Activated naive CD8-positive, alpha-beta T cell (primary cell): Measurements from ENCODE around the gene HS1BP3.

ENCODE experiments used
- H3K27ac Mint-ChIP-seq: one replicate; pipeline ENCODE4 v1.8.0; 2021; ENCODE audit warnings: mixed read lengths
- H3K27me3 Mint-ChIP-seq: one replicate; pipeline ENCODE4 v1.8.0; 2021; ENCODE audit warnings: mixed read lengths
- H3K36me3 Mint-ChIP-seq: one replicate; pipeline ENCODE4 v1.8.0; 2021; ENCODE audit warnings: mixed read lengths
- H3K4me1 Mint-ChIP-seq: one replicate; pipeline ENCODE4 v1.8.0; 2021; ENCODE audit warnings: low read depth, mixed read lengths
- H3K4me3 Mint-ChIP-seq: one replicate; pipeline ENCODE4 v1.8.0; 2021; ENCODE audit warnings: mild to moderate bottlenecking, mixed read lengths
- H3K9me3 Mint-ChIP-seq: one replicate; pipeline ENCODE4 v1.8.0; 2021; ENCODE audit warnings: low read depth, mixed read lengths

Gene HS1BP3

DNA sequence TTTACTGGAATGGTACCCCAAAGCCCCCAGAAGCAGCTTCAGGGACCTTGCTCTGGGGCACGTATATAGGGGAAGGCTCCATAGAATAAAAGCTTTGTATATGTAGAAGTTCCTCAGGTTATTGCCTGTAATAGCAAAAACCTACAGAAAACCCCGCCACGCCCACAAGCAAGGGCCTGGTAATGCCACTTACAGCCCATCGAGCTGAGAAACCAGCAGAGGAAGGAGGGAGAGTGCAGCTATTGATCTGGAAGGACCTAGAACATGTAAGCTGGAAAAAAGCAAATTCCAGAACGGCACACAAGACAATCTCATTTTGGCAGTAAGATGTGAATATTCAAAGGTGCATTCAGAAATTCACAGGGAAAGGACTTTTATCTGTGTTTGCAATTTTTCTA, 15.8 kb downstream of the HS1BP3 start:
- Mint-ChIP-seq H3K27me3 (no peaks in the 10 kb centered on the region), H3K4me1 (no peaks in the 10 kb centered on the region), H3K27ac (peak overlapping the region; percentile 2), H3K4me3 (no peak overlapping the region), H3K9me3 (no peaks in the 10 kb centered on the region), H3K36me3 (no peaks in the 10 kb centered on the region)

DNA sequence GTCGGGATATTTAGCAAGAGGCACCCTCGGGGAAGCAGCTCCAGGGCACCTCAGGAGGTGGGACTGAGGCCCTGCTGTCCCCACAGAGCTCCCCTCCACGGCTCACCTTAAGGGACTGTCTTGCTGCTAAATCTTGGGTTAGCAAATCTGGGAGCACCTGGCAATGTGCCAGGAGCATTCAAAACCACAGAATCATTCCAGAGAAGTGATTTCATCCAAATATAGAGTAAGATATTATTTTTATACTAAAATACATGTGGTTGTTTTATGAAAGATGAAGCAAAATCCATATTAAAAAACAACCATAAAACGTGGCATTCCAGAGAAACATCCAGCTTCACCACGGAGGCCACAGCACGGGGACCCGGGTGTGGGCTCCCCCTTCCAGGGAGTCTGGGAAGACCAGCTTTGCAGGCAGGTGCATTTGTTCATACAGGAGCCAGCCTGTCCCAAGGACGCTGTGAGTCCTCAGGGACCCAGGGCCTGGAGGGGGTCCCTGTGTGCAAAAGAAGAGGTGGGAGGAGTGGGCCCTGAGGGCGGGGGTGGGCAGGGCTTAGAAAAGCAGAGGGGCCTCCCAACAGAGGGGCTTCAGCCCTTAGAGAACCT, 16.3 kb downstream of the HS1BP3 start:
- Mint-ChIP-seq H3K9me3 (no peaks in the 10 kb centered on the region), H3K27ac (no peak overlapping the region)

GRCh38 chr2:20633794-20634506, 16.9 kb downstream of the HS1BP3 start:
- no peak overlapping the region for H3K27ac Mint-ChIP-seq
- no peaks in the 10 kb centered on the region for H3K36me3 Mint-ChIP-seq
- H3K4me1 Mint-ChIP-seq, result no peaks in the 10 kb centered on the region
- no peak overlapping the region for H3K4me3 Mint-ChIP-seq
- no peaks in the 10 kb centered on the region for H3K9me3 Mint-ChIP-seq
- no peaks in the 10 kb centered on the region for H3K27me3 Mint-ChIP-seq

More for the DNA sequence above, 16.3 kb downstream of the HS1BP3 start:
- no peaks in the 10 kb centered on the region for H3K36me3 Mint-ChIP-seq
- H3K4me1 Mint-ChIP-seq, result no peaks in the 10 kb centered on the region
- no peaks in the 10 kb centered on the region for H3K27me3 Mint-ChIP-seq
- H3K4me3 Mint-ChIP-seq, result no peak overlapping the region

DNA sequence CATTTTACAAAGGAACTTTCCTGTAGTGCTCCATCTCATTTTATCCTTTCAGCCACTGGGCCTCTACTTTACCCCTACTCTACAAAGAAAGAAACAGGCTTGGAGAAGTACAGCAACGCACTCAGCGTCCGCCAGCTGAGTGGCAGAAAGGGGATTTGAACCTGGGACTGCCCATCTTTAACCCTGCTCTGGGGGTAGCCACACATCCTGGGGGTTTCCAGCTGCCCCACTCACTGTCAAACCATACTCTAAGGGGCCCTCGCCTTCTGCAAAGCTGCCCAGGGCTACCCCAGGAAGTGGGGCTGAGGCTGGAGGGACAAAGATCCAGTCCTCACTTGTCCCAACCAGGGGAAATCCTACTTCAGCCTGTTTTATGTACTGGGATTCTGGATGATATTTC, 17.9 kb downstream of the HS1BP3 start:
- Mint-ChIP-seq H3K36me3 (peaks cover 2% of the 10 kb centered on the region), H3K9me3 (no peaks in the 10 kb centered on the region), H3K27ac (no peak overlapping the region), H3K4me1 (no peaks in the 10 kb centered on the region), H3K27me3 (no peaks in the 10 kb centered on the region), H3K4me3 (no peak overlapping the region)

GRCh38 chr2:20632446-20632990, 18.4 kb downstream of the HS1BP3 start:
- Mint-ChIP-seq H3K9me3 (no peaks in the 10 kb centered on the region), H3K27ac (no peak overlapping the region), H3K36me3 (peaks cover 2% of the 10 kb centered on the region)

DNA sequence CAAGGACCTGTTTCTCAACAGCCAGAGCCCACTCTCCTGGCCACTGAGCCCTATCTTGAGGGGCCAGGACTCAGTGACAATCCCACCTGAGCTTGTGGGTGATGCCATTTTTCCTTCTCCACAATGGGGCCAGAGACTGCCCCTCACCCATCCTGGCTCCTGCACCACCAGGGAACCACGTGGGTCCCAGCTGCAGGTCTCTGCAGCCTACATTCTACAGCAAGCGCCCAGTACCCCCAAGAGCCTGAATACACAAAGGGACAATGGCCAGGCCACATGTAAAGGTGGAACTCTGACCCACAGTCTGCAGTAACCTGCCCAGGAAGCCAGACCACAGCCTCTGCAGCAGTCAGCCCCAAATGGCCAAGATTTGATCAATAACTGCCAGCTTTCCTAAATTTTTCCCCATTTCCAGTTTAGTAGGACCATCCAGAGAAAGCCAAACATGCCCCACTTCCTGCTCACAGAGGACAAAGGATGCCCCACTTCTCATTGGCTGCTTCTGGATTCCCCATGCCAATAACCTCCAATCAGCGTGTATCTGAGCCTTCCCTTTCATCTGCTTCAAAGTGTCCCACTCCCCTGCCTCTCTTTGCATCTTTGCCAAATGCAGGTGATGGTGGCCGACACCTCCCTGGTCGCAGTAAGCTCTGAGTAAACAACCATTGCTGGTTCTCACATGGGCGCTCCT, 19.1 kb downstream of the HS1BP3 start:
- no peaks in the 10 kb centered on the region for H3K4me1 Mint-ChIP-seq
- no peak overlapping the region for H3K27ac Mint-ChIP-seq
- no peaks in the 10 kb centered on the region for H3K9me3 Mint-ChIP-seq
- H3K4me3 Mint-ChIP-seq, result no peak overlapping the region
- no peaks in the 10 kb centered on the region for H3K27me3 Mint-ChIP-seq
- peaks cover 2% of the 10 kb centered on the region for H3K36me3 Mint-ChIP-seq

More at GRCh38 chr2:20632446-20632990, 18.4 kb downstream of the HS1BP3 start:
- no peak overlapping the region for H3K4me3 Mint-ChIP-seq
- no peaks in the 10 kb centered on the region for H3K4me1 Mint-ChIP-seq
- H3K27me3 Mint-ChIP-seq, result no peaks in the 10 kb centered on the region

GRCh38 chr2:20630967-20631366, 19.9 kb downstream of the HS1BP3 start:
- H3K27me3 Mint-ChIP-seq, result no peaks in the 10 kb centered on the region
- peaks cover 2% of the 10 kb centered on the region for H3K36me3 Mint-ChIP-seq
- H3K9me3 Mint-ChIP-seq, result no peaks in the 10 kb centered on the region
- no peak overlapping the region for H3K4me3 Mint-ChIP-seq
- H3K4me1 Mint-ChIP-seq, result no peaks in the 10 kb centered on the region
- no peak overlapping the region for H3K27ac Mint-ChIP-seq

- H3K4me3 Mint-ChIP-seq, result no peak overlapping the region
- no peaks in the 10 kb centered on the region for H3K9me3 Mint-ChIP-seq
- no peak overlapping the region for H3K27ac Mint-ChIP-seq
- peaks cover 2% of the 10 kb centered on the region for H3K36me3 Mint-ChIP-seq
- H3K27me3 Mint-ChIP-seq, result no peaks in the 10 kb centered on the region
- no peaks in the 10 kb centered on the region for H3K4me1 Mint-ChIP-seq
Observed at GRCh38 chr2:20629581-20630171, 21.2 kb downstream of the HS1BP3 start.

- Mint-ChIP-seq H3K36me3 (peaks cover 2% of the 10 kb centered on the region), H3K27ac (no peak overlapping the region), H3K9me3 (no peaks in the 10 kb centered on the region), H3K4me1 (no peaks in the 10 kb centered on the region), H3K4me3 (no peak overlapping the region), H3K27me3 (no peaks in the 10 kb centered on the region)
Observed at GRCh38 chr2:20629181-20629580, 21.7 kb downstream of the HS1BP3 start.

GRCh38 chr2:20627712-20628380, 23.1 kb downstream of the HS1BP3 start:
- Mint-ChIP-seq H3K4me3 (no peak overlapping the region), H3K27ac (no peak overlapping the region), H3K27me3 (no peaks in the 10 kb centered on the region), H3K36me3 (peaks cover 4% of the 10 kb centered on the region), H3K9me3 (no peaks in the 10 kb centered on the region), H3K4me1 (no peaks in the 10 kb centered on the region)

GRCh38 chr2:20626698-20627513, 24.0 kb downstream of the HS1BP3 start:
- Mint-ChIP-seq H3K27ac (no peak overlapping the region), H3K4me3 (no peak overlapping the region), H3K36me3 (peaks cover 6% of the 10 kb centered on the region), H3K27me3 (no peaks in the 10 kb centered on the region), H3K9me3 (no peaks in the 10 kb centered on the region), H3K4me1 (no peaks in the 10 kb centered on the region)

DNA sequence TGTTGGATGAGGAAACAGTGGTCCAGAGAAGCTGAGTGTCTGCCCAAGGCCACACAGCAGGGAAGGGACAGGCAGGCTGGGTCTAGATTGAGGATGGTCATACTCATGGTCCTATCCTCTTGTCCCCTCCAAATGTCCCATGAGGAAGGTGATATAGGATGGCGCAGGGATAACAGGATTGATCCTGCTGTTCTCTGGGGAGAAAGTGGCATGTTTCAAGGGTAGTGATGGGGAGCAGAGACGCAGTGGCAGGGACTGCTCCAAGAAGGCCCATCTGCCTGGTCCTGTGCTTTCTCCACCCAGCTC, 24.6 kb downstream of the HS1BP3 start:
- Mint-ChIP-seq H3K27me3 (no peaks in the 10 kb centered on the region), H3K9me3 (no peaks in the 10 kb centered on the region), H3K27ac (no peak overlapping the region), H3K36me3 (peaks cover 6% of the 10 kb centered on the region), H3K4me1 (no peaks in the 10 kb centered on the region), H3K4me3 (no peak overlapping the region)

DNA sequence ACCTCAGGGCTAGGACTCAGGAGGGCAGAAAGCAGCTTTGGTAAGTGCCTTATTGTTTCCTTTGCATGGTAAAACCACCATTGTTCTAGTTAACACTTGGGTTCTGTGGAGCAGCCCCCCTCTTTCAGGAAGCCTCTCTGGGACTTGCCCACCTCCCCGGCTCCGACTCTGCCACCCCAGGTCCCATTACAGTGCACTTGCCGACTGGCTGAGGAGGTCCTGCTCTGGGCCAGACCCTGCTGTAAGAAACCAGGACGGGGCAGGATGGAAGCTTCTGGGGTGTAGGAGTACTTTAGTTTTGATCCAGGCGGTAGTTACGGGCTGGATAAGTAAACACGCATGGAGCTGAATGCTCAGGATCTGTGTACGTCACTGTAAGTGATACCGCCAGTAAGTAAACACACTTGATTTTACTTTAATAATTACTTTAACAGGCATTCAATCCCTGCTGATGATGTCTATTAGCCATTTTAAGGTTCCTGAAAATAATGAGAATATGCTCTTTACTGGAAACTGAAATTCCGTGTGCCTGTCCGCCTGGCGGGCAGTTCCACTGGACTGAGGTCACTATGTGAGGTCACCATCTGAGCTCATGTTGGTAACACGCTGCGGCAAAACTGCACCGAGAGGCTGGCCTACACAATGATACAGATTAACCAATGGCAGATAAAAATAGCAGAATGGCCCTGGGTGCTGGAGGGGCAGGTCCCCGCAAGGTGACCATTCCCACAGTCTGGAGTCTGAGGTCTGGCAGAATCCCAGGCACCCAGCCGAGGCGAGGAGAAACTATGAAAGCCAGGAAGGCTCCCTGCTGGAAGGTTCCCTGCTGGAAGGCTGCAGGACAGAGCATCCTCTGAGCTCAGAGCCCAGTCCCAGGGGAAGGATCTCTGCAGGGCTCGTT, 25.2 kb downstream of the HS1BP3 start:
- H3K36me3 Mint-ChIP-seq, result peaks cover 6% of the 10 kb centered on the region
- no peak overlapping the region for H3K4me3 Mint-ChIP-seq
- no peaks in the 10 kb centered on the region for H3K9me3 Mint-ChIP-seq
- no peaks in the 10 kb centered on the region for H3K27me3 Mint-ChIP-seq
- no peaks in the 10 kb centered on the region for H3K4me1 Mint-ChIP-seq
- no peak overlapping the region for H3K27ac Mint-ChIP-seq
